Fibroblast of skin of left quadriceps (primary cell): ENCODE data around the gene GRK7.

ENCODE experiments used
- DNase-seq, 2 experiments: peaks; one replicate each; pipeline ENCODE4 v3.0.0-alpha.2; 2013; ENCODE audit warnings: low read depth in 2 of 2

Gene GRK7

GRCh38 chr3:141763088-141763750 lies at the start of gene GRK7:
Gene GRK7 (plus strand): TSS chr3:141763408. CDS start chr3:141778285, 14,877 bp downstream.
- DNase-seq: no peak

- no peak for DNase-seq
These were observed 48.5 kb upstream of the GRK7 start for GRCh38 chr3:141714671-141715070.

- no peak for DNase-seq
These were observed 41.1 kb upstream of the GRK7 start for GRCh38 chr3:141722081-141722480.

GRCh38 chr3:141722648-141723047 lies 40.6 kb upstream of the GRK7 start:
- DNase-seq: no peak

- DNase-seq: no peak
These were observed 40.0 kb upstream of the GRK7 start for GRCh38 chr3:141723255-141723654.

- no peak for DNase-seq
These were observed 39.0 kb upstream of the GRK7 start for GRCh38 chr3:141724186-141724585.

- DNase-seq: no peak
These were observed 38.2 kb upstream of the GRK7 start for GRCh38 chr3:141725036-141725435.

GRCh38 chr3:141726483-141726882 lies 36.7 kb upstream of the GRK7 start:
- DNase-seq: no peak

GRCh38 chr3:141728355-141728892 lies 34.8 kb upstream of the GRK7 start:
- no peak for DNase-seq

GRCh38 chr3:141729240-141729639 lies 34.0 kb upstream of the GRK7 start:
- no peak for DNase-seq

GRCh38 chr3:141735176-141735575 lies 28.0 kb upstream of the GRK7 start:
- no peak for DNase-seq

- no peak for DNase-seq
These were observed 27.3 kb upstream of the GRK7 start for GRCh38 chr3:141735770-141736465.

GRCh38 chr3:141737093-141737492 lies 26.1 kb upstream of the GRK7 start:
- DNase-seq: no peak

- DNase-seq: no peak
These were observed 25.6 kb upstream of the GRK7 start for GRCh38 chr3:141737678-141738021.

GRCh38 chr3:141738022-141738890 lies 25.0 kb upstream of the GRK7 start, which contains the start of gene RNF7:
Gene RNF7 (plus strand): TSS chr3:141738298. CDS start chr3:141738342, 44 bp downstream.
- DNase-seq: peak; percentile 91 to 93

- DNase-seq: peak in 1 of 2 experiments; percentile 12
These were observed 24.3 kb upstream of the GRK7 start for GRCh38 chr3:141738891-141739363.

- no peak for DNase-seq
These were observed 23.5 kb upstream of the GRK7 start for GRCh38 chr3:141739731-141740130.

GRCh38 chr3:141740349-141740748 lies 22.9 kb upstream of the GRK7 start:
- DNase-seq: no peak

- DNase-seq: no peak
These were observed 19.9 kb upstream of the GRK7 start for GRCh38 chr3:141743305-141743704.

GRCh38 chr3:141746962-141747361 lies 16.2 kb upstream of the GRK7 start:
- DNase-seq: no peak

- no peak for DNase-seq
These were observed 9.8 kb upstream of the GRK7 start for GRCh38 chr3:141753399-141753798.

GRCh38 chr3:141754032-141754431 lies 9.2 kb upstream of the GRK7 start:
- DNase-seq: no peak
